Stimulated activated CD8-positive, alpha-beta memory T cell treated with anti-CD3 and anti-CD28 coated beads, Interleukin-4, amount 100 ng/mL, for 1 hour (primary cell): ENCODE results near the gene DUOXA1.
"Not testable (repeated sequence)": the region's sequence is repeated elsewhere in the genome, so short reads cannot be mapped to it uniquely, and the experiment has no call there.

ENCODE experiments used
- DNase-seq, 2 donors: peaks; one replicate each; pipeline ENCODE4 v3.0.0-alpha.2; 2020; ENCODE audit warnings: low read depth in 2 of 2, low spot score in 1 of 2

Gene DUOXA1

GRCh38 chr15:45093013-45093412 is 36.7 kb downstream of the DUOXA1 start:
- DNase-seq = no peak

- no peak for DNase-seq
These were observed 38.1 kb downstream of the DUOXA1 start for GRCh38 chr15:45091576-45091975.

- DNase-seq = no peak
These were observed 38.5 kb downstream of the DUOXA1 start for GRCh38 chr15:45091161-45091560.

DNA sequence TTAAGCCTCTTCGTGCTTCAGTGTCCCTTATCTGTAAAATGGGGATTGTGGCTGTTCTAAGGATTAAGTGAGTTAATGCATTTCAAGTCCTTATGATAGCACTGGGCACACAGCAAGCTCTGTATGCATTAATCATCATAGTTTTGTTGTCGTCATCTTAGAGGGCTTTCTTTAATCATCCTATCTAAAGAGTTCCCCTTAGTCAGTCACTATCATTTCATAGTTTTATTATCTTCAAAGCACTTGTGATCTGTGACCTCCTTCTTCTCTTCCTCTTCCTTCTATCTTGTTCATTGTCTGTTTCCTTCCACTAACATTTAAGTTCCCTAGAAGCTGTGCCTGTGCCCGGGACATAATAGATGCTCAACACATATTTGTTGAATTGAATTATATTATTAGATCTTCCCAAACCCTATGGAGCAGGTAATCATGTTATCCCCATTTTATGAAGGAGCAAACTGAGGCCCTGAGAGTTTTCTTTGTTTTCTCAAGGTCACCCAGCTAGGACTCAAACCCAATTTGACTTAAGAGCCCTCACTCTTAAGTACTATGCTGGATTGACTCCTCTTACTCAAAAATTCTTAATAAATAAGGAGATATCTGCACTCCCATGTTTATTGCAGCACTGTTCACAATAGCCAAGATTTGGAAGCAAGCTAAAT is 39.8 kb downstream of the DUOXA1 start:
- no peak for DNase-seq

- DNase-seq = no peak
These were observed 40.6 kb downstream of the DUOXA1 start for GRCh38 chr15:45088801-45089711.

DNA sequence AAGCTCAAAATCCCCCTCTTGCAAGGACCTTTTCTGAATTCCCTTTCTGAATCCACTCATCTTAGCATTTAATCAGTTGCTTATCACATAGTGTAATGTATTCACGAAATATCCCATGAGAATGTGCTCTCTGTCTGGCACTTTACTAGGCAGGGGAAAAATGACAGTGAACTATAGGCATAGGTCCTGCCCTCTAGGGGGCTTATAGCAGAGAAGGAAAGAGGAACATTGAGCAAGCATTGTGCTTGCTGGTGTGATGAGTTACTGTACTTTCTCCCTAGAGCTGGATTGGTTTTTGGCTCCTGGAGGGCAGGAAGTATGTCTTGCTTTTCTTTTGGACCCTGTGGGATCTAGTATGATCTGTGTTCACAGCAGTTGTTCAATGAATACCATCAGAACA is 42.2 kb downstream of the DUOXA1 start:
- DNase-seq = no peak

DNA sequence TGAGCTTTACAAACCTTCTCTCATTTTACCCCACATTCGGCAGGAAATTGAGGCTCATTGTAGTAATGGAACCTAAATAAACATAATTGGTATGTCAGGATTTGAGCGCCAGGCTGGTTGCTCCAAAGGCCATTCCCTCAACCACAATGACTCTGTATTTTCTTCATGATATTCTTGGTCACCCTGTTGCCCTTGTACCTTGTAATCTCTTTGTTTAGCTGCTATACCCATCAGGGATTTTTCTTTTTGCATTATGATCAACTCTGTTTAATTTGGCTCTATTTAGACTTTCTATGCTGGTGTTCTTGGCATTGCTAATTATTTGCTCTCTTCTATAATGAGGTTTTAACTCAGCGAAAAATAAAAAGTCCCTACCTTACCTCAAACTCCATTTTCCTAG is 45.5 kb downstream of the DUOXA1 start:
- DNase-seq = no peak

- no peak for DNase-seq
These were observed 46.5 kb downstream of the DUOXA1 start for GRCh38 chr15:45083223-45083622.

DNA sequence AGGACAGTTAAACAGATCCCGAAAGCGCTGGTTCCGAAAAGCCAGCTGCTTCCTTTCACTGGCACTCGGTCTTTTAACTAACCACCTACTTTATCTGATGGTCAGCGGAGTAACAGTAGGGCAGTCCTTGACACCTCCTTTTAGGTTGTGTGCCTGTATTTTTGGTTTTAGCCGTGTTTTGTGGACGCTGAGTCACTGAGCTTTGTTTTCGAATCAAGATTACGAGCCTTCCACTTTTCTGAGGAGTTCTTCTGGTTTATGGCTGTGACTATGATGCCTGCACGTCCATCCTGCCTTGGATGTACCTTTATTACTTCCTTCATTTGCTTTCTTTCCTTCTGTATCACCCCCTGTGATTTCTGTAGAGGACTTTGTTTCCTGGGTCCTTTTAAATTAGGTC is 47.3 kb downstream of the DUOXA1 start:
- not testable (repeated sequence) for DNase-seq

- not testable (repeated sequence) for DNase-seq
These were observed 49.1 kb downstream of the DUOXA1 start for GRCh38 chr15:45080593-45080992.

GRCh38 chr15:45079628-45080246 is 49.9 kb downstream of the DUOXA1 start:
- not testable (repeated sequence) for DNase-seq

DNA sequence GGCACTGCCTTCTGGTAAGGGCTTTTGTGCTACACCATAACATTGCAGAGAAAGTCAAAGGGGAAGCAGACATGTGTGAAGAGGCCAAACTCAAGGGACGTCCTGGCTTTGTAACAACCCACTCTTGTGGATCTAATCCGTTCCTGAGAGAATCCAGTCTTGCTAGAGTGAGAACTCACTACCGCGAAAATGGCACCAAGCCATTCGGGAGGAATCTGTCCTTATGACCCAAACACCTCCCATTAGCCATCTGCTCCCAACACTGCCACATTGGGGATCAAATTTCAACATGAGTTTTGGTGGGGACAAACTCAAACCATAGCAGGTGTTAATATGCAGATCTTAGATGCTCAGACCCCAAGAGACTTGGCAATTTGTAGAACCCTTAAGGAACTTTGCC is 50.5 kb downstream of the DUOXA1 start:
- not testable (repeated sequence) for DNase-seq

GRCh38 chr15:45077391-45077790 is 52.3 kb downstream of the DUOXA1 start:
- not testable (repeated sequence) for DNase-seq

DNA sequence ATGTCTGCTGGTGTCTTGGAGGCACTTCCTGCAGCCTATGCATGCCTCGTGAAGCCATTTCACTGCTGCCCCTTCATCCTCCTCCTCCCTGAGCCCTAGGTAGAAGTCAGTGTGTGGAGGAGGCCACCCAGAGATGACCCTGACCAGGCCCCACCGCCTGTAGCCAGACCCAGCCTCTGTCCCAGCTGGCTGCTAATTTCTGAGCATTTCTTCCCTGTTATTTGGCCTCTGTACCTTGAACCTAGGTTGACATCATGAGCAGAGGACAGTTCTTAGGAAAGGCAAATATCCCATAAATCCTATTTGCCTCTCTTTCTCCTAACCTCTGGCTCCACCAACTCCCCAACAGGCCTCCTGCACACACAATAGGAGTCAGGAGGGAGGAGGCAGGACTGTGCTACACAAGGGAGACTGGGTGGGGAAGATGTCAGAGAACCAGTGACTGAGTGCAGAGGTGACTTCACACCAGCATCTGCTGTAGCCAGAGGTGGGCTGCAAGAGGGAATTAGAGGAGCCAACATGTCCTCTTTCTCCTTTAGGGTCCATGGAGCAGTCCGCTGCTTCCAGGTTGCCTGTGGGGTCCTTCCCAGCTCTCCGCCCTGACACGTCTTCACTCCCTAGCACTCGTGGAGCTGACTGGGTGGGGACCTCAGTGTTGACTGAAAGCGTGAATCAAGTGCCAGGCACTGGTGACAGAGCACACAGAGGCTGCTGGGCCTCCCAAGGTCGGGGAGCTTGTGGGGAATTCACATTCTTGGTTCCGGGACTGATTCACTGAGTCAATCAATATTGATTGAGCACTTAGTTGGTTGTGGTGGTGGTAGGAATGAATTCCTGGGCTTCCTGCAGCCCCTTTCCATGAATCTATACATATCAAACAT is 54.0 kb downstream of the DUOXA1 start:
- DNase-seq = not testable (repeated sequence)

- DNase-seq = not testable (repeated sequence)
These were observed 56.1 kb downstream of the DUOXA1 start for GRCh38 chr15:45073602-45074001.

- DNase-seq = not testable (repeated sequence)
These were observed 59.7 kb downstream of the DUOXA1 start for GRCh38 chr15:45069942-45070360.
